GM12892 (cell line): ENCODE measurements around the gene IRX2.

Source experiments
- DNase-seq: peaks from one replicate; pipeline ENCODE4 v3.0.0; 2011; ENCODE audit not compliant: insufficient read length
- FAIRE-seq: peaks from 2 replicates; lab custom pipeline; 2011; peaks lifted over from hg19 to GRCh38; lab: Jason Lieb, UNC
- POLR2A ChIP-seq: IDR thresholded peaks from 2 replicates; pipeline ENCODE4 v1.6.1; 2011; ENCODE audit warnings: low read depth, low read length, control low read depth
- POLR2AphosphoS5 ChIP-seq: IDR thresholded peaks from 2 replicates; pipeline ENCODE4 v1.6.1; 2011; ENCODE audit warnings: low read depth, low read length, control low read depth
- TAF1 ChIP-seq: IDR thresholded peaks from 2 replicates; pipeline ENCODE4 v1.6.1; 2011; ENCODE audit warnings: low read depth, mild to moderate bottlenecking, control low read depth, low read length, borderline replicate concordance

Gene IRX2

GRCh38 chr5:2763533-2763794, 12.0 kb upstream of the IRX2 start:
- DNase-seq (no peak), FAIRE-seq (no peak)
- TF ChIP-seq POLR2AphosphoS5: no peak
- no peak for TF ChIP-seq TAF1
- no peak for TF ChIP-seq POLR2A

- FAIRE-seq (no peak), DNase-seq (no peak)
Measured at GRCh38 chr5:2762744-2763532, 11.5 kb upstream of the IRX2 start.

GRCh38 chr5:2761921-2762488, 10.5 kb upstream of the IRX2 start:
- DNase-seq (no peak), FAIRE-seq (no peak)
- TF ChIP-seq POLR2AphosphoS5 (no peak), POLR2A (no peak), TAF1 (no peak)

More at GRCh38 chr5:2762744-2763532, 11.5 kb upstream of the IRX2 start:
- no peak for TF ChIP-seq TAF1
- TF ChIP-seq POLR2A: no peak
- no peak for TF ChIP-seq POLR2AphosphoS5

GRCh38 chr5:2759696-2760461, 8.4 kb upstream of the IRX2 start:
- TF ChIP-seq POLR2AphosphoS5: no peak
- no peak for TF ChIP-seq POLR2A
- TF ChIP-seq TAF1: no peak
- no peak for FAIRE-seq
- DNase-seq: no peak

GRCh38 chr5:2759091-2759490, 7.6 kb upstream of the IRX2 start:
- no peak for DNase-seq
- TF ChIP-seq POLR2AphosphoS5 (no peak), TAF1 (no peak), POLR2A (no peak)
- no peak for FAIRE-seq

GRCh38 chr5:2758632-2759031, 7.2 kb upstream of the IRX2 start:
- TF ChIP-seq POLR2A (no peak), TAF1 (no peak), POLR2AphosphoS5 (no peak)
- DNase-seq: no peak
- FAIRE-seq: no peak

GRCh38 chr5:2757563-2758351, 6.3 kb upstream of the IRX2 start:
- DNase-seq: no peak
- TF ChIP-seq POLR2AphosphoS5 (no peak), TAF1 (no peak), POLR2A (no peak)
- FAIRE-seq: no peak

GRCh38 chr5:2756211-2757152, 5.0 kb upstream of the IRX2 start:
- TF ChIP-seq POLR2A (no peak), POLR2AphosphoS5 (no peak), TAF1 (no peak)
- DNase-seq (no peak), FAIRE-seq (no peak)

GRCh38 chr5:2755681-2756171, 4.2 kb upstream of the IRX2 start:
- FAIRE-seq: no peak
- TF ChIP-seq POLR2A (no peak), POLR2AphosphoS5 (no peak), TAF1 (no peak)
- DNase-seq: no peak

GRCh38 chr5:2755076-2755680, 3.7 kb upstream of the IRX2 start:
- TF ChIP-seq POLR2AphosphoS5 (no peak), TAF1 (no peak), POLR2A (no peak)
- no peak for FAIRE-seq
- no peak for DNase-seq
